KMS-11 (cell line): Measurements from ENCODE around the gene CDY2B.
"Not testable (repeated sequence)": the region's sequence is repeated elsewhere in the genome, so short reads cannot be mapped to it uniquely, and the experiment has no call there.

Experiments
- H2AFZ ChIP-seq: fragments of 200-600 bp; sonication (generic); 2 replicates; pipeline ENCODE4 v1.6.1; 2016; ENCODE audit warnings: antibody characterized with exemption, mixed run types, low read depth
- H3K27ac ChIP-seq: fragments of 200-600 bp; sonication (generic); 2 replicates; pipeline ENCODE4 v1.6.1; 2016; ENCODE audit warnings: mild to moderate bottlenecking, mixed run types
- H3K27me3 ChIP-seq: fragments of 200-600 bp; sonication (generic); 2 replicates; pipeline ENCODE4 v1.6.1; 2017; ENCODE audit warnings: mild to moderate bottlenecking, low read depth, mixed run types, moderate library complexity; ENCODE audit not compliant: insufficient read depth
- H3K36me3 ChIP-seq: fragments of 200-600 bp; sonication (generic); 2 replicates; pipeline ENCODE4 v1.6.1; 2017; ENCODE audit warnings: mild to moderate bottlenecking, mixed run types; ENCODE audit not compliant: insufficient read depth
- H3K4me1 ChIP-seq: fragments of 200-600 bp; sonication (generic); 2 replicates; pipeline ENCODE4 v1.6.1; 2016; ENCODE audit warnings: mild to moderate bottlenecking, low read depth, mixed run types; ENCODE audit not compliant: poor library complexity, severe bottlenecking
- H3K4me2 ChIP-seq: fragments of 200-600 bp; sonication (generic); 2 replicates; pipeline ENCODE4 v1.7.0; 2016; ENCODE audit warnings: mild to moderate bottlenecking, mixed run types
- H3K4me3 ChIP-seq: fragments of 200-600 bp; sonication (generic); IDR thresholded peaks from 2 replicates; pipeline ENCODE4 v1.6.1; 2017; ENCODE audit warnings: low read depth, low read length, mixed read lengths; ENCODE audit not compliant: insufficient read depth
- H3K79me2 ChIP-seq: fragments of 200-600 bp; sonication (generic); 2 replicates; pipeline ENCODE4 v1.6.1; 2016; ENCODE audit warnings: low read depth, mixed run types; ENCODE audit not compliant: insufficient read depth
- H3K9ac ChIP-seq: fragments of 200-600 bp; sonication (generic); 2 replicates; pipeline ENCODE4 v1.6.1; 2016; ENCODE audit warnings: mild to moderate bottlenecking, mixed run types
- H4K20me1 ChIP-seq: fragments of 200-600 bp; sonication (generic); 2 replicates; pipeline ENCODE4 v1.6.1; 2016; ENCODE audit warnings: mild to moderate bottlenecking, mixed run types; ENCODE audit not compliant: insufficient read depth

CDY2B gene

GRCh38 chrY:17856963-17857848 is 22.8 kb downstream of the CDY2B start:
- H3K4me2 ChIP-seq, H4K20me1 ChIP-seq, H3K27ac ChIP-seq, H3K36me3 ChIP-seq, H3K4me3 ChIP-seq, H3K9ac ChIP-seq, H3K27me3 ChIP-seq, H3K79me2 ChIP-seq, H2AFZ ChIP-seq, H3K4me1 ChIP-seq: not testable (repeated sequence)

- H3K4me2 ChIP-seq, H3K36me3 ChIP-seq, H3K9ac ChIP-seq, H3K4me3 ChIP-seq, H3K27me3 ChIP-seq, H3K27ac ChIP-seq, H2AFZ ChIP-seq, H3K79me2 ChIP-seq, H3K4me1 ChIP-seq, H4K20me1 ChIP-seq: not testable (repeated sequence)
Measured at GRCh38 chrY:17856508-17856907, 23.5 kb downstream of the CDY2B start.

- not testable (repeated sequence) for H3K36me3 ChIP-seq, H3K4me2 ChIP-seq, H3K79me2 ChIP-seq, H3K27me3 ChIP-seq, H2AFZ ChIP-seq, H3K4me1 ChIP-seq, H3K9ac ChIP-seq, H3K27ac ChIP-seq, H4K20me1 ChIP-seq, H3K4me3 ChIP-seq
Measured at GRCh38 chrY:17849131-17849530, 30.9 kb downstream of the CDY2B start.

GRCh38 chrY:17832149-17832548 is 47.9 kb downstream of the CDY2B start:
- H3K4me1 ChIP-seq, H3K27ac ChIP-seq, H2AFZ ChIP-seq, H3K4me2 ChIP-seq, H3K36me3 ChIP-seq, H4K20me1 ChIP-seq, H3K79me2 ChIP-seq, H3K27me3 ChIP-seq, H3K4me3 ChIP-seq, H3K9ac ChIP-seq: not testable (repeated sequence)
